Keratinocyte (primary cell): ENCODE results near the gene ATG4B.

ENCODE experiments used
- CTCF ChIP-seq, 3 experiments: IDR thresholded peaks in 1 of 3; conservative IDR thresholded peaks in 1 of 3; optimal IDR thresholded peaks in 1 of 3; 2 replicates in 2 of 3; 3 replicates in 1 of 3; pipeline versions ENCODE3 to v1.5.1; 2011; ENCODE audit warnings: low read length in 3 of 3, mild to moderate bottlenecking in 3 of 3, moderate library complexity in 2 of 3, control low read depth in 1 of 3, inconsistent platforms in 1 of 3; ENCODE audit not compliant: insufficient read depth in 2 of 3; ENCODE audit errors: extremely low read depth in 1 of 3
- EZH2 ChIP-seq: IDR thresholded peaks from one replicate; pipeline ENCODE4 v1.6.1; 2012; ENCODE audit warnings: inconsistent platforms, mild to moderate bottlenecking, low read length, moderate library complexity

- TF ChIP-seq CTCF (optimal IDR thresholded peaks at IDR 0.05 in 1 of 3, IDR thresholded peaks at IDR 0.05 in 1 of 3, conservative IDR thresholded peaks at IDR 0.05 in 1 of 3; ENCODE audit: extremely low read depth in 1 of 3, insufficient read depth in 2 of 3, low read length in 3 of 3): no peak
- TF ChIP-seq EZH2: no peak
Observed at GRCh38 chr2:241598061-241598460, 39.4 kb upstream of the ATG4B start.
